ENCODE results near the gene CGB2.

GRCh38 chr19:48990400-48990799 lies 41.3 kb upstream of the CGB2 start:
- no peak for TF ChIP-seq EZH2 (IDR thresholded peaks at IDR 0.05; ENCODE audit: borderline replicate concordance, low read length)
- no peak for TF ChIP-seq CTCF (conservative IDR thresholded peaks at IDR 0.05 in 1 of 2, IDR thresholded peaks at IDR 0.05 in 1 of 2; ENCODE audit: extremely low read depth in 1 of 2, insufficient read depth in 1 of 2, low read depth in 1 of 2, low read length in 2 of 2)
